ENCODE data around the gene STMN3.

DNA sequence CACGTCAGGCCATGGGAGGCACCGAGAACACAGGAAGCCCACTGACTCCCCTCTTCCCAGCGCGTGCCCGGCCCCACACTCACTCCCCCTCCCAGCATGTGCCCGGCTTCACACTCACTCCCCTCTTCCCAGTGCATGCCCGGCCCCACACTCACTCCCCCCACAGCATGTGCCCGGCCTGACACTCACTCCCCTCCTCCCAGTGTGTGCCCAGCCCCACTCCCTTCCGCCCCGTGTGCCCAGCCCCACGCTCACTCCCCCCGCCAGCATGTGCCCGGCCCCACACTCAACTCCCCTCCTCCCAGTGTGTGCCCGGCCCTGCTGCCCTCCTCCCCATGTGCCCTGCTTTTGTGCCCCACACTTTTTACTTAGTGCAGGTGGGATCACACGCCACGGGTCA is 14.6 kb upstream of the STMN3 start:
- TF ChIP-seq, protein P1, sequence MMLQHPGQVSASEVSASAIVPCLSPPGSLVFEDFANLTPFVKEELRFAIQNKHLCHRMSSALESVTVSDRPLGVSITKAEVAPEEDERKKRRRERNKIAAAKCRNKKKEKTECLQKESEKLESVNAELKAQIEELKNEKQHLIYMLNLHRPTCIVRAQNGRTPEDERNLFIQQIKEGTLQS (CRISPR knock-in tag; conservative IDR thresholded peaks at IDR 0.05), result no peak
- TF ChIP-seq, protein P2, sequence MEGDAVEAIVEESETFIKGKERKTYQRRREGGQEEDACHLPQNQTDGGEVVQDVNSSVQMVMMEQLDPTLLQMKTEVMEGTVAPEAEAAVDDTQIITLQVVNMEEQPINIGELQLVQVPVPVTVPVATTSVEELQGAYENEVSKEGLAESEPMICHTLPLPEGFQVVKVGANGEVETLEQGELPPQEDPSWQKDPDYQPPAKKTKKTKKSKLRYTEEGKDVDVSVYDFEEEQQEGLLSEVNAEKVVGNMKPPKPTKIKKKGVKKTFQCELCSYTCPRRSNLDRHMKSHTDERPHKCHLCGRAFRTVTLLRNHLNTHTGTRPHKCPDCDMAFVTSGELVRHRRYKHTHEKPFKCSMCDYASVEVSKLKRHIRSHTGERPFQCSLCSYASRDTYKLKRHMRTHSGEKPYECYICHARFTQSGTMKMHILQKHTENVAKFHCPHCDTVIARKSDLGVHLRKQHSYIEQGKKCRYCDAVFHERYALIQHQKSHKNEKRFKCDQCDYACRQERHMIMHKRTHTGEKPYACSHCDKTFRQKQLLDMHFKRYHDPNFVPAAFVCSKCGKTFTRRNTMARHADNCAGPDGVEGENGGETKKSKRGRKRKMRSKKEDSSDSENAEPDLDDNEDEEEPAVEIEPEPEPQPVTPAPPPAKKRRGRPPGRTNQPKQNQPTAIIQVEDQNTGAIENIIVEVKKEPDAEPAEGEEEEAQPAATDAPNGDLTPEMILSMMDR (IDR thresholded peaks at IDR 0.05), result no peak

Measured in WTC11 (cell line).